Activated gamma-delta T cell treated with Interleukin-2 at 50 U/mL for 16 hours (primary cell): ENCODE data around the gene TMA7B.
"Not testable (repeated sequence)": the region's sequence is repeated elsewhere in the genome, so short reads cannot be mapped to it uniquely, and the experiment has no call there.

Source experiments
- DNase-seq: peaks from one replicate; pipeline ENCODE4 v3.0.0-alpha.2; 2020

Gene TMA7B

DNA sequence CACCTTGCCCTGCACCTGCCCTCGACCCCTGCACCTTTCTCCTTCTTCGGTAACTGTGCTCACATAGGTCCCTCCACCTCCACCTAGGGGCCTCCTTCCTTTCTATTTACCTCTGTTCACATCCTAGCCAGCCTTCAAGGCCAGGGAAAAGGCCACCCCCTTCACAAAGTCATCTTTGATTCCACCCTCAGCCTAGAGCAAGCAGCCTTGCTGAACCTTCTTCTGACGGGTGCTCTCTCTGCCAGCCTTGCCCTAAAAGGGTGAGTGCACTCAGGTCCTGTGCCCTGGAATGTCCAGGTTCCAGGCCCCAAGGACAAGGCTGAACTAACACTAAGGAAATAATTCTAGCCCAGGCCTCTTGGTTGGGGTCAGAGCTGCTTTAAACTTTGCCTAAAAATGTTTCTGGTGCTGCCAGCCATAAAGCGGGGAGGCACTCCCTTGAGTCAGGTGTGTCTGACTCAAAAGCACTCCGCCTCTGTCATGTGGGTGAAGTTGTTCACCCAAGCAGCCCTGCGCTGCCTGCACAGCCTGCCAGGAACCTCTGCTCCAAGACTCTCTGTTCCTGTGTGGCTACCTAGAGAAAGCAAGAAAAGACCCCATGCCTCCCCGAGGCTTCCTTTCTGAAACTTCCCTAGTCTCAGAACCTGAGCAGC, 25.3 kb downstream of the TMA7B start:
- DNase-seq: no peak

DNA sequence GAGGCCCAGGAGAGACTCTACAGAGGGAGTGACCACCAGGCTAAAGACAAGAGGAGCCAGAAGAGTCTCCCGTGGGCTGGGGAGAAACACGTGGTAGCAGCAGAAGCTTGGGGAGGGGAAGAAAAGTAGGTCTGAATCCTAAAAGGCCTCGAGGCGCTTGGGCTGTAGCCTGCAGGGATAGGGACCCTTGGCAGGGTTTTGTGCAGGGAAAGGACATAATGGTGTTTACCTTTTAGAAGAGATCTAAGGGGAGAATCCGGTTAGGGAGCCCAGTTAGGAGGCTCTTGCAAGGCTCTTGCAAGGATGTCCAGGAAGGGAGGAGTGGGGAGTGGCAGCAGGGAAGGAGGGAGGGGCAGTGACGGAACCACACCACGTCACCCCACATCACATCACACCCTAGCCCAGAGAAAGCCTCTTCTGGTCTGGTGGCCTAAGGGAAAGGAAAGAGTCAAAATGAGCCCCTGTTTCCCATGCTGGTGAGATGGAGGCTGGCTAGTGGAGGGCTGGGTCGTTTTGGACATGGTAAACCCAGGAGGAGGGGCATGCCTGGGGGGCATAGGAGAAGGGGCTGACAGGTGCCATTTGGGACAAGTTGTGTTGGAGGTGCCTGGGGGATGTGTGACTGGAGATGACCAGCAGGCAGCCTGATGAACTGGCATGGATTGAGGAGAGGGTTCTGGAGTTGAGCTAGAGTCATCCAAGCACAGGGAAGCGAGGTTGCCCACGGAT, 28.4 kb downstream of the TMA7B start:
- DNase-seq: no peak

- DNase-seq: no peak
These were observed 29.4 kb downstream of the TMA7B start for GRCh38 chr22:39989633-39990032.

GRCh38 chr22:39990686-39991085, 30.5 kb downstream of the TMA7B start:
- no peak for DNase-seq

DNA sequence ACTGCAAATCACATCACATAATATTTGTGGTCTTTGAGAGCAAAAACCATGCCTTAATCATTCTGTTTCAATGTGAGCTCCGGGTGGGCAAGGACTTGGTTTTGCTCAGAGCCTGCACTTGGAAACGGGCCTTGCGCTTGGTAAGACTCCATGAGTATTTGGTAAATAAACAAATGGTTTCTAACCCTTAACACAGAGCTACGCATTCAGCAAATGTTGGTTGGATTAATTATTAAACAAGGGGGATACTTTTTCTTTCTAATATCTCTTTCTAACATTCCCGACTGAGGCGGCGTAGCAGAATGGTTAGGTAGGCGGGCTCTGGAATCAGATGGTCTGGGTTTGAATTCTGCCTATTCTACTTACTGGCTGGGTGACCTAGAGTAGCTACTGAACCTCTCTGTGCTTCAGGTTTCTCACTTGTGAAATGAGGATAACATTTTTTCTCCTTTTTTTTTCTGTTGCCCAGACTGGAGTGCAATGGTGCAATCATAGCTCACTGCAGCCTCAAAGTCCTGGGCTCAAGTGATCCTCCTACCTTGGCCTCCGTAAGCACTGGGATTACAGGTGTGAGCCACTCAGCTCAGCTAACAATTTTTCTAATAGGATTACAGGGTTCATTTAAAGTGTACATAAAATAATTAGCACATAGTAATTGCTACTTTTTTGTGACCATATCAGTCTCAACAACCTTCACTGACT, 31.1 kb downstream of the TMA7B start:
- no peak for DNase-seq

- no peak for DNase-seq
These were observed 32.1 kb downstream of the TMA7B start for GRCh38 chr22:39992088-39992826.

GRCh38 chr22:39992894-39993293, 32.7 kb downstream of the TMA7B start:
- not testable (repeated sequence) for DNase-seq

- no peak for DNase-seq
These were observed 33.9 kb downstream of the TMA7B start for GRCh38 chr22:39994041-39994565.

DNA sequence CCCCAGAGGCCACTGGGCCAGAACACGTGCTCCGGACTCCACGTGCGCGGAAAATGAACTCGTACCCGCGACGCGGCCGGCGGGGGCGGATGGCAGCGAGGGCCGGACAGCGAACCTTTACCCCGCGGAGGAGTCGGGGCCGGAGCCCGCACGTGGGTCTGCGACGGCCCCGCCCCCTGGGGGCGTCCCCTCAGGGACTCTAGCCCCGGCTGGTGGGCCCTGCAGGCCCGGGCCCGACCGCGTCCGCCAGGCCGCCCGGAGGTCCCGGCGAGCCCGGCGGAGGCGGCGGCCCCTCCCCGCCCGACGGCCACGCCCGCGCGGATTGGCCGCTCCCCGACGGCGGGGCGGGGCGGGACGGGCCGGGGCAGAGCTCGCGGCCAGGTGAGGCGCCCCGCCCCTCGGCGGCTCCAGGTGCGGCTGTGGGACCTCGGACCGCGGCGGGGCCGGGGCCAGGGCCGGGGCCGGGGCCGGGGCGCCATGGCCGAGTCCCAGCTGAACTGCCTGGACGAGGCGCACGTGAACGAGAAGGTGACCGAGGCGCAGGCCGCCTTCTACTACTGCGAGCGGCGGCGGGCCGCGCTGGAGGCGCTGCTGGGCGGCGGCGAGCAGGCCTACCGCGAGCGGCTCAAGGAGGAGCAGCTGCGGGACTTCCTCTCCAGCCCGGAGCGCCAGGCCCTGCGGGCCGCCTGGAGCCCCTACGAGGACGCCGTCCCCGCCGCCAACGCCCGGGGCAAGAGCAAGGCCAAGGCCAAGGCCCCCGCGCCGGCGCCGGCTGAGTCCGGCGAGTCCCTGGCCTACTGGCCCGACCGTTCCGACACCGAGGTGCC, 34.6 kb downstream of the TMA7B start, which contains the start of gene FAM83F:
TSS of gene FAM83F (plus strand) at position 389 of the 827 bp plus-strand sequence. CDS start at position 478, 89 bp downstream.
- peak; percentile 26 for DNase-seq

DNA sequence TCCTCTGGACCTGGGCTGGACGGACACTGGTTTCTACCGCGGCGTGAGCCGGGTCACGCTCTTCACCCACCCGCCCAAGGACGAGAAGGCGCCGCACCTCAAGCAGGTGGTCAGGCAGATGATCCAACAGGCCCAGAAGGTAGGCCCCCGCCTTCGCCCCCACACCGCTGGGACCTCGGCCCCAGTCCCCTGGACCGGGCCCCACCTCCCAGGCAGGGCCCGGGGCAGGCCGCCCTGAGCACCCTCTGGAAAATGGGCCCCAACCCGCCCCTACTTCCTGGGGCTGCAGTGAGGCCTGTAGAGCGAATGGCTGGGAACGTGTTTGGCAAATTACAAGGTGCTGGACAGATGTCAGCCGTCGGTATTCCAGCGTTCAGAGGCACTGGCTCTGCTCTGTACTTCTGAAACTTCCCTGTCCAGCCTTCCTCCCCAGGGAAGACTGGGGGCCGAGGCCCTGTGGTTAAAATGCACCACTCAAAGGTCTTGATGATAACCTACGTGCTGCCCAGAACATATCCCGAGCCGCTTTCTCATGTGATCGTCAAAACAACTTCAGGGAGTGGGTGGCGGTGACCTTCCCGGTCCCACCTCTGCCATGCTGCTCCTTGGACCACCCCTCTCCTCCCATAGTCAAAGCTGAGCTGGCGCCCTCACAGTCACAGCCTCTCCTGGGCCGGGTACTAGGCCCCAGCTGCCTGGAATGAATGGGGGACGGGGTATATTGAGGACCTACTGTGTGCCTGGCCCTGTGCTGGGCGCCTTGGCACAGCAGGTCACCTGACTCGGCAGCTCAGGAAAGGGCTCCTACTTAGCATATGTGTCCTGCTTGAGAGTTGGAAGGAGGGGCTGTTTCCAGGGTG, 35.4 kb downstream of the TMA7B start:
- DNase-seq: no peak

GRCh38 chr22:39996732-39997131, 36.5 kb downstream of the TMA7B start:
- DNase-seq: no peak

- DNase-seq: no peak
These were observed 37.2 kb downstream of the TMA7B start for GRCh38 chr22:39997421-39997820.

GRCh38 chr22:39997939-39998726, 37.9 kb downstream of the TMA7B start:
- no peak for DNase-seq

GRCh38 chr22:39999144-39999757, 39.1 kb downstream of the TMA7B start:
- DNase-seq: no peak

GRCh38 chr22:40000171-40000570, 40.0 kb downstream of the TMA7B start:
- DNase-seq: no peak

DNA sequence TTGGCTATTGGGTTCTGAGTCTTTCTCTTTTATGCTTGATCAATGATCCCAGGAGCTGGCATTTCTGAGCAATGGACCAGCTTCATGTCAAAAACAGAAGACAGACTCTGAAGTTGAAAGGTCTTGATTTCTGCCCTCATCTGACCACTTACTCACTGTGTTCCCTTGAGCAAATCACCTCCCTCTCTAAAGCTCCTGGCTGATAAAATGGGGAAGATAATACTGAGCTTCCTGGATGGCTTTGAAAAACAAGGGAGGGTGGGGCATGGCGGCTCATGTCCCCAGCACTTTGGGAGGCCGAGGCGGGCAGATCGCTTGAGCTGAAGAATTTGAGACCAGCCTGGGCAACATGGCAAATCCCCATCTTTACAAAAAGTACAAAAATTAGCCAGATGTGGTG, 40.9 kb downstream of the TMA7B start:
- no peak for DNase-seq

GRCh38 chr22:40001800-40002577, 41.8 kb downstream of the TMA7B start:
- DNase-seq: no peak

DNA sequence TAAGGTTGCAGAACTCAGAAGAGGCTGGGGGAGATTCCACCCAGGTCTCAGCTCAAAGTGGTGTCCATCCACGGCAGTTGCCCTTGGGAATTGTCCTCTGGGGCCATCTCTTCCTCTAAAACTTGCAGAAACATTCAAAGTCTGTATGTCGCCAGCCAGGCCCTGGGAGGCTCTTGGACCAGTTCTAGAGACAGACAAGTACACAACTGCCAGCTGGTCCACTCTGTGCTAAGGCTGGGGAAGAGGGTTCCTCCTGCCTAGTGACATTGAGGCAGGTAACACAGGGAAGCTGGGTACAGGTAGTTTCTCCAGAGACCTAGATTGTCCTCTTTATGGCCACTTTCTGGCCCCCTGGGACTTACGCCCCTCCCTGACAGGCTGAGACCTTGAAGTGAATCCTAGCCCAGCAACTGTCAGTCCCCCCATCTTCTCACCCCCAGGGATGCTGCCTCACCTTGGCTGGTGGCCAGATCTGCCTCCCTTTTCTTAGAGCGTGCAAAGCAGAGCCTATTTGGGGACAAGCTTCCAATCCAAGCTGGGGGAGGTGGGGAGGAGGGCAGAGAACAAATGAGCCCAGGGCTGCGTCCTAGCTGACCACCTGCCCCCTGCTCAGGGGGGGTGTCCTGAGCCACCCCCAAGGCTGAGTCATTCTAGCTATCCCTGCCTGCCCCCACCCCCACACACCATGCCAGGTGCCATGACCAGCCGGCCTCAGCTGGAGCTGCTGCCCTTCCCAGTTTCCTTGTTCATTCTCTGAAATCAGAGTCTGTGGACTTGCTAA, 42.9 kb downstream of the TMA7B start:
- DNase-seq: no peak
